ENCODE data around the gene LCP1.
A peak's percentile ranks its signal among the peaks of the same experiment; 100 is the strongest.
"Not testable (repeated sequence)": the region's sequence is repeated elsewhere in the genome, so short reads cannot be mapped to it uniquely, and the experiment has no call there.

Gene LCP1, protein sequence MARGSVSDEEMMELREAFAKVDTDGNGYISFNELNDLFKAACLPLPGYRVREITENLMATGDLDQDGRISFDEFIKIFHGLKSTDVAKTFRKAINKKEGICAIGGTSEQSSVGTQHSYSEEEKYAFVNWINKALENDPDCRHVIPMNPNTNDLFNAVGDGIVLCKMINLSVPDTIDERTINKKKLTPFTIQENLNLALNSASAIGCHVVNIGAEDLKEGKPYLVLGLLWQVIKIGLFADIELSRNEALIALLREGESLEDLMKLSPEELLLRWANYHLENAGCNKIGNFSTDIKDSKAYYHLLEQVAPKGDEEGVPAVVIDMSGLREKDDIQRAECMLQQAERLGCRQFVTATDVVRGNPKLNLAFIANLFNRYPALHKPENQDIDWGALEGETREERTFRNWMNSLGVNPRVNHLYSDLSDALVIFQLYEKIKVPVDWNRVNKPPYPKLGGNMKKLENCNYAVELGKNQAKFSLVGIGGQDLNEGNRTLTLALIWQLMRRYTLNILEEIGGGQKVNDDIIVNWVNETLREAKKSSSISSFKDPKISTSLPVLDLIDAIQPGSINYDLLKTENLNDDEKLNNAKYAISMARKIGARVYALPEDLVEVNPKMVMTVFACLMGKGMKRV

DNA sequence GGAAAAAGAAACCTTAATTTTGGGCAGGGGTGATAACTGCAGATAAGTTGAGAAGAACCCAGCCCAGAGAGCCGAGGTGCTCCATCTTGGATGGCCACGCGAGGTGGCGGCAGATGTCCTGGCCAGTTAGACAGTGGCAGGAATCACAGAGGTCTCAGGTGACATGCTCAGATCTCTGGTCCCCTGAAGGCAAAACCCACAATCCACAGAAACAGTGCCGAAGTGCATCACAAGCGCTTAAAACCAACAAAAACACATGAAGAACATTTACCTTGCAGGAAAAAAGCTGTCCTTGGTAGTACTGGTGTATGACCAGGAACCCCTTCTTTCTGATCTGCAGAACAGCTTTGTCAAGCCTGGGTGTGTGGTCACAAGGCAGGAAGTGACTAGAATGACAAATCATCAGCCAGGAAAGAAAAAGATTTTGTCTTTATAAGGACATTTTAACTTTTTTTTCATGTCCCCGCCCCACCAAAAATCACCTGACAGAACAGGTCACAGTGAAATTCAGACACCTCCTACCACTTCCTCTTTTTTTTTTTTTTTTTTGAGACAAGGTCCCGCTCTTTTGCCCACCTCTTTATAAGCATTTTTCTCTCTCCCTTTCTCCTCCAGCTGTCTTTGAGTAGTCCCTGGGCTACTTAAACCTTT is at the start of gene LCP1:
LCP1 (minus strand) TSS at position 338 of the 651 bp plus-strand sequence. CDS start 22,515 bp downstream, outside the sequence.
- peak; percentile 34 to 68 for DNase-seq (ENCODE audit: low read depth in 2 of 2)

DNA sequence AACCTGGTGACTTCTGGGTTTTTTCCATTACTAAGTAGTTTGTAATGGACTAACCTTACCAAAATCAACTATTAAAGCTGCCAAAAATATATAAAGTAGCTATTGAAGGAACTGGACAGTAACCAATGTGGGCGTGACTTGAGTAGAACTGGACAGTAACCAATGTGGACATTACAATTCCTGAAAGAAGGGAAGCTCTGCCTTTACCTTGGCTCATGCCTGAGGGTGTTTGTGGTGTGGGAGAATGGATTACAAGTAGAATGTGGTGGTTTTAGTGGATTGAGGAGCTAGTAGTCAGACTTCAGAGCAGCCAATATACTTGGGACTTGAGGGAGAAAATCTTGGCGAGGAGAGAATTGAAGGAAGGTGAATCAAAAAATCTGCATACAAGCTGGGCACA is 47.3 kb upstream of the LCP1 start:
- no peak for DNase-seq (ENCODE audit: low read depth in 2 of 2)

DNA sequence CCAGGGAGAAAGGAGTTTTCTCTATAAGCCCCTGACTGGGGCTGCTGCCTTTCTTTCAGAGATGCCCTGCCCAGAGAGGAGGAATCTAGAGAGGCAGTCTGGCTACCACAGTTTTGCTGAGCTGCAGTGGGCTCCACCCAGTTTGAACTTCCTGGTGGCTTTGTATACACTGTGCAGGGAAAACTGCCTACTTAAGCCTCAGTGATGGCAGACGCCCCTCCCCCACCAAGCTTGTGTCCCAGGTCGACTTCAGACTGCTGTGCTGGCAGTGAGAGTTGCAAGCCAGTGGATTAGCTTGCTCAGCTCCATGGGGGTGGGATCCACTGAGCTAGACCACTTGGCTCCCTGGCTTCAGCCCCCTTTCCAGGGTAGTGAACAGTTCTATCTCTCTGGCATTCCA is 38.3 kb upstream of the LCP1 start:
- DNase-seq (ENCODE audit: low read depth in 2 of 2) = not testable (repeated sequence)

DNA sequence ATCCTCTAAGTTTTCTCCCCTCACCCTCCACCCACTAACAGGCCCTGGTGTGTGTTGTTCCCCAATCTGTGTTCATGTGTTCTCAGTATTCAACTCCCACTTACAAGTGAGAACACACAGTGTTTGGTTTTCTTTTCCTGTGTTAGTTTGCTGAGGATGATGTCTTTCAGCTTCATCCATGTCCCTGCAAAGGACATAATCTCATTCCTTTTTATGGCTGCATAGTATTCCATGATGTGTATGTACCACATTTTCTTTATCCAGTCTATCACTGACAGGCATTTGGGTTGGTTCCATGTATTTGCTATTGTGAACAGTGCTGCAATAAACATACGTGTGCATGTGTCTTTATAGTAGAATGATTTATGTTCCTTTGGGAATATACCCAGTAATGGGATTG is 32.8 kb upstream of the LCP1 start:
- not testable (repeated sequence) for DNase-seq (ENCODE audit: low read depth in 2 of 2)

DNA sequence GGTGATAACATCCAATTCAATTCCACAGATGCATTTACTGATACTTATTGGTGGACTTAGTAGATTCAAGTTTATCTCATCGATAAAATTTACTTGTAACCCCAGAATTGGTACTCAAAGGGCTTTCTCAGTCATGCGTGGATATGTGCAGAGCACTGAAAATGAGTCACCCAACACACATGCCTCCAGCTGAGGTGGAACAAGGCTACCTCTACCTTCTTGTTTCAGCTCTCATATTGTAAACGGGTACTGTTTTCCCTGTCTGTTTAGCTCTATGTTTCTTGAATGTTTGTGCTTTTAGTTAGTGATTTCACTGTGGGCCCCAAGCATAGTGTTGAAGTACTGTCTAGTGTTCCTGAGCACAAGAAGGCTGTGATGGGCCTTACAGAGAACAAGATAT is 31.3 kb upstream of the LCP1 start:
- DNase-seq (ENCODE audit: low read depth in 2 of 2) = no peak

DNA sequence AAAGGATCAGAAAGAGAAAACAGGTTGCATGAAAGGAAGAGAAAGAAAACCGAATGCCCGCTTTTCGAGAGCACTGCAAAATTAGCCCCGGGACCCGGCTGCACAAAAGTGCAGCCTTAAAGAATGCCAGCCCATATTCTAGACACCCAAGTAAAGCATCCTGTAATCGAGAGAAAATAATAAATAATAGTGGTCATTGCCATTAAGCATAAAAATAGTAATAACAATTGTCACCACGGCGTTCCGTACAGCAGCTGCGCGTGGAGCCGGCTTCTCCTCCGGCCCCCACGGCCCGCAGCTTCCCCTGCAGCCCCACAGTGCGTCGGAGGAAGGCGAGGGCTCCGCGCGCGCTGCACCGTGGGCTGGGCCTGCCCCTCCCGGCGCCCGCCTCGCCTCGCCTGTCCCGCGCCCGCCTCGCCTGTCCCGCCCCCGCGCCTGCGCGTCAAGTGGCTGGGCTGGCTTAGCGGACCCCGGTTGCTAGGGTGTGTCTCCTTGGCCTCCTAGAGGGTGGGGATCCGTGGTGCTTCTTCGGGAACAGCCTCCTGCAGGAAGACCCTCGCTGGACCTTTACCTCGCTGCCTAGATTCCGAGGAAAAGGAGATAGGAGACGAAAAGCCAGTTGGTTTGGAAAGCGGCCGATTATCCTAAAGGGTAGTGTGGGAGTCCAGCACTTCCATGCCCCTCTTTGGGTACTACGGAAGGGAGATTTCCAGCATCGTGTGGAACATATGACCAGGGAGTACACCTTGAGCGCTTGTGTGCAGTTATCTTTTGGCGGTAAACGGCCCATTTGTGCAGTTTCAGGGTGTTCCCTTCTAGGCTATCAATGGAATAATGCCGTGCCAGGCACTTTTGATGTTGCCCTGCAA is 29.7 kb upstream of the LCP1 start, which contains the start of gene LRRC63:
LRRC63 (plus strand) TSS at position 446 of the 869 bp plus-strand sequence. CDS start 1,107 bp downstream, outside the sequence.
- peak; percentile 65 to 79 for DNase-seq (ENCODE audit: low read depth in 2 of 2)

DNA sequence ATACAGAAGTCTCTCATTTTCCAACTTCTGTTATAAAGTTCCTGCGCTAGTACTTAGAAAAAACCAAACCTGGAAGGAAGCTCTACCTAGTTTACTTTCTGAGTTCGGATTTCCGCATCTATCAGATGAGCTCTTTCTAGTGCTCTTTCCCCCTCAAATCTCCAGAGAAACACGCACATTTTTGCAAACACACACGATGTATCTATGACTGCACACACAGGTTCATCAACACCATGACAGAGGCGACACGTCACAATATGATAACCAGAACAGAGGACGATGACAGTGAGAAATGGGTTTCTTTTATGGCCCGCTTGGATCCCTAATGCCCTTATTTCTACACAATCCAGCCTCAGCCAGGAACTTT is 29.1 kb upstream of the LCP1 start:
- no peak for DNase-seq (ENCODE audit: low read depth in 2 of 2)

DNA sequence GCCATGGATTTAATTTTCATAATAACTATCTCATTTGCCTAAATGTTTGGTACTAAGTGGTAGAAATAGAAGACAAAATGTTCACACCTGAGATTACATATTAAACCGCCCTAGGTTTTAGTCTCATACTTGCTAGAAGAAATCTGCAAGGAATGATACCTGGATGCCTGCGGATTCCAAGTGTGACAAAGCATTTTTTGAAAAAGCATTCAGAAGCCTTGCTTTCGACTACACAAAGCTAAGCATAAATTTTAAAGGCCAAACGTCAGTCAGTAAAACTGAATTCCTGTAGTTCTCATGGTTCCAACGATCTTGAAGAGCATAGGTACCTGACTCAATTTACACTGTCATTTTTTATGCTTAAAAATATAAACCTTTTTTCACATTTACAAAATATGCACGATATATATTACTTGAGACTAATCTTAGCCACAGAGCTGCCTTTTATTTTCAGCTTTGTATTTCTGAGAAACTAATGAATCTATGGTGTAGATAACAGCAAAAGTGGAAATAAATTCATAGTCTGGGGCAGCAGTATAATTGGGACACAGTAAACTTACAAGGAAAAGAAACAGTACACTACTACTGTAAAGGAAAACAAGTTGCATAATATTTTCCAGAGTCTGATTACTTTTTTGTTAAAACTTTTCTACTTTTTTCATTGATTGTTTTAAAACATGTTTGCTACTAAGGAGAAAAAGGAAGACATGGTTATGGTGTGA is 28.5 kb upstream of the LCP1 start:
- DNase-seq (ENCODE audit: low read depth in 2 of 2) = no peak

DNA sequence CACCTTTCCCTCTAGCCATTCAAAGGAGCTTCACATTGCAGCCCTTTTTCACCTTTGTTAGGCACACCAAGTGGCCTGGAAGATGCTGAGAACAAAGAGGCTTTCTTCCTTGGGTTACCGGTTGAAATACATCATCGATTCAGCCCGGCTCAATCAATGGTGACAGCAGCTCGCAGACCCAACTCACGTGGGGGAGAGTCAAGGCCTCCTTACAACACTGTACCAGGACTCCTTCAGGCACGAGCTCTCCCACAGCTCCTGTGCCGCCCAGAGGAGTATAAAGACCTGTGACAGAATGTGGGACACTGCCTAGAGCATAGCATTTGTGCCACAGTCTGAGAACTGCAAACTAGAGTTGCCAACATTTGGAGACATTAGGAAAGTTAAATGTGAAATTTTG is 25.9 kb upstream of the LCP1 start:
- DNase-seq (ENCODE audit: low read depth in 2 of 2) = no peak

DNA sequence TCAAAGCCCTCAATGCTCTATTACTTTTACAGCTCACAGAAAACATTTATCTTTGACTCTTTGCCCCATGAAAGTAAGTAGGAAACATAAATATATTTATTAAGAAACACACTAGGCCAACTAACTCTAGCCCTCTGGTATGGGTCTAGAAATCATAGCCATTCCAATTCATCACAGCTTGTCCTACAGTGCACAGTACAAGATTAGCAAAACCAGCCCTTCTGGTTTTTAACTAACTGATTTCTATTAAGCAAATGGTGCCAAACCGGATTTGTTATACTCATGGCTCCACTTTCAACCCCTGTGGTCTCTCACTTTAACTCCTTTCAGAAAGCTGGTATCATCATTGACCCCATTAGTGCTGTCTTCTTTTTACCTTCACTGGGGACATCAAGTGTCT is 24.2 kb upstream of the LCP1 start:
- no peak for DNase-seq (ENCODE audit: low read depth in 2 of 2)

DNA sequence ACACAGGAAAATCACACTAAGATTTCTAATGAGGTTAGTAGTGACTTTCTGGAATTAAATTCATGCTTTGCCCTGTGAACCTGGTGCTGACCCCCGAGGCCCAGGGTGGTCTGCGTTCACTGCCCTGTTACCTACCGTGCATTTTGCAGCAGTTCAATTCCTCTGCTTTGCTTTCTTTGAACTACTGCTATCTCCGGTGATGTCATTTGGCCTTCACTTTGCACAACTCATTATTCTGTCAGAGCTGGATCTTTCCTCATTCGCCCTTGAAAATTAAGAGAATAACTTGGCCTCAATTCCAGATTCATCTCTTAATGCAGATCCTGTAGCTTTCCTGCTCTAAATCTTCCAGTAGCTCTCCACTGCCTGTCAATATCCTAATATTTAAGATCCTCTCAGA is 21.0 kb upstream of the LCP1 start:
- DNase-seq (ENCODE audit: low read depth in 2 of 2) = no peak

DNA sequence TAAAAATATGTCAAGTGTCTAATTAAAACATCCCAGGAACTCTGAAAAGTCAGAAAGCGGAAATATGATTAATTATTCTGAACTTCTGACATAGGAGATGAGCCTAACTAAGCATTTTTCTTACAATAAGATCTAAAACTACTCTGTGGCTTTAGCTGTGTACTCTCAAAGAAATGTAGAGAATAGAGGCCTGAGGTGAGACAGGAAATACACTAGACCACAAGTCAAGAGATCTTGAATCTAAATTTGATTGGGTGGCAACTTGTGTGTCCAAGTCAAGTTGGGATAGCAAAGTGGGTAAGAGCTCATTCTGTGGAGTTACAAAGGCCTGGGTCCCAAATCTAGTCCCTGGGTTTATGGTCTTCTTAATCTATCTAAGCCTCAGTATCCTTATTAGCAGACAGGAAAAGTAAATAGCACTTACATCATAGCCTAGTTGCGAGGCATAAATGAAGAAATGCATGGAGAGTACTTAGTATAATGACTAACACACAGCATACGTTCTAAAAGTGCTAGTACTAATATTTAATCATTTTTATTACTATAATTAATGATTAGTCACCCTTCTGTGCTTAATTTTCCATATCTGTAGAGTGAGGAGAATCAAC is 20.3 kb upstream of the LCP1 start:
- no peak for DNase-seq (ENCODE audit: low read depth in 2 of 2)

DNA sequence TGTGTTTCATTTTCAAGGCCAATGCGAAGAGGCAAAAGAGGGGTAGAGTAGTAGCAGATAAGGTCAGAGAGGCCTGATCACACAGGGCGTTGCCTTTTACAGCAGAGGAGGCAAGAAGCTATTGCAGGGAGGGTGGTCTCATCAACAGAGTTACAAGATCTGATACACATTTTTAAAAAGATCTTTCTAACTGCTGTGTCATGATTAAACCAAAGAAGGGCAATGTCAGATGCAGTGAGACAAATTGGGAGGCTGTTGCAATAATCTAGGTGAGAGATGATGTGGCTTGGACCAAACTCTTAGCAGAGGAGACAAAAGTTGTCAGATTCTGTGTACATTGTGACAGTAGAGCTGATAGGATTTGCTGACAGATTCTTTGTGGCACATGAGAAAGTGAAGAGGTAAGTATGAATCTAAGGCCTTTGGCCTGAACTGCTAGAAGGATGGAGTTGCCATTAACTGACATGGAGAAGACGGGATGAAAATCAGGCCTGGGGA is 16.8 kb upstream of the LCP1 start:
- no peak for DNase-seq (ENCODE audit: low read depth in 2 of 2)

DNA sequence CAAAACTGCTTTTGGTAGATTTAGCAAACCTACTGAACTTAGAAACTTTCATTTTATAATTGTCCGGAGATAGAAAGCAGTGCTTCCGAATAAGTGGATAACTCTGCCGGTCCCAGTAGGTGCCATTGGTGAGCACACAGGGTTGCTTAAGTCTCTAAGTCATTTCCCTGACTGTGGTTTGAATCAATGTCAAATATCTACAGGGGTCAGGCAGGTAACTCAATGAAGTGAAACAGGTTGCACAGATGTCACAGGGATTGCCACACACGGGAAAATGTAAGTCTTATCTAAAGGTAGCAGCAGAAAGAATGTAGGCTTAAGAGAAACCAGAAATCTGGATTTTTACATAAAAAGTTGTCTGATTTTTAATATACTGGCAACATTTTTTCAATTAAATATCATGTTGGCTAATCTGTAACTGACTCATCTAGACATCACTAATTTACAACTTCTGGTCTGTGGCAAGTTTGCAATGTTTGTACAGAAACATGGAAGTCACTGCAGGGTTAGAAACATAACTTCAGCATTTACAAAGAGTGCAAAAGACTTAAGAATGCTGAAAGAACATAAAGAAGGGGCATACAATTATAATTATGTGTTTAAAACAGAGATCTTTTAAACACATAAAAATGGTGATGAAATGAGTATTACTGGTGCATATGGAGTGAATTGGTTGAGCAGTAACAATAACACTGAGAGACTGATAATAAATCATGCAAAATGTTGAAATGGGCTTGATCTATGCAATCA is 15.5 kb upstream of the LCP1 start:
- DNase-seq (ENCODE audit: low read depth in 2 of 2) = no peak

DNA sequence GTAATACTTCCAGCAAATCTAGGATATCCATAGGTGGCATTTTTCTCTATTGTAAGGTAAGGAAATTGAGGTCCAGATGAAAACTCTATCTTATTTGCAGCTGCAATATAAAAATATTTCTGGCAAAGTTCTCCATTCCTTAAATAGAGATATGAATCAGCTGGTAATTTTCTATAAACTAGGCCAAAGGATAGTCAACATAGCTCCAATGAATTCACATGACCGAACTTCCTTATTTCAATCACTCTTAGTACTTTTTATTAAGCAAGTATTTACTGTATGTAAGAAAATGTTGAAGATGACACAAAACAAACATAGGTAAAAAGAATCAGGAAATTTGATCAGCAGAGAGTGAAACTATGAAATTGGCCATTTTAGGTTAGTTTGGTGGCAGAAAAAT is 13.0 kb upstream of the LCP1 start:
- no peak for DNase-seq (ENCODE audit: low read depth in 2 of 2)

DNA sequence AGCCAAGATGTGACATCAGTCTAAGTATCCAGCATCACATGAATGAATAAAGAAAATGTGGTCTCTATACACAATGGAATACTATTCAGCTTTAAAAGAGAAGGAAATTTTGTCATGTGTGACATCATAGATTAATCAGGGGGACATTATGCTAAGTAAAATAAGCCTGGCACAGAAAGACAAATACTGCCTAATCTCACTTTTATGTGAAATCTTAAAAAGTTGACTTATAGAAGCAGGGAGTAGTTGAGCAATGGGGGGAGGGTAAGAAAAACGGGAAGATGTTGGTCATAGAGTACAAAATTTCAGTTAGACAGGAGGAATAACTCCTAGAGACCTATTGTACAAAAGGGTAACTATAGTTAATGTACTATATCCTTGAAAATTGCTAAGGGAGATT is 10.4 kb upstream of the LCP1 start:
- no peak for DNase-seq (ENCODE audit: low read depth in 2 of 2)

DNA sequence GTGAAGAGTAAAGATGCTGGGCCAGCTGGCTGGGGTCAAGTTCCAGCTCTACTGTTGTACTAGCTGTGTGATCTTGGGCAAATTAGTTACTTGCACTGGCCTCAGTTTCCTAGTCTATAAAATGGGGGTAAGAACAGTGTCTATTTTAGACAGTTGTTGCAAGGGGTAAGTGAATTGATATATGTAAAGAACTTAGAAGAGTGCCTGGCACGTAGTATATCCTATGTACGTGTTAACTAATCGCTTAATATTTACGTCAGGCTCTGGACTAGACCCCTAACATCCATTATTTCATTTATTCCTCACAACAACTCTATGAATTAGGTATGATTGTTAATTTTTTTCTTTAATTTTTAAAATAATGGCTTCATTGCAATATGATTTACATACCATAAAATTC is 3.7 kb upstream of the LCP1 start:
- no peak for DNase-seq (ENCODE audit: low read depth in 2 of 2)

DNA sequence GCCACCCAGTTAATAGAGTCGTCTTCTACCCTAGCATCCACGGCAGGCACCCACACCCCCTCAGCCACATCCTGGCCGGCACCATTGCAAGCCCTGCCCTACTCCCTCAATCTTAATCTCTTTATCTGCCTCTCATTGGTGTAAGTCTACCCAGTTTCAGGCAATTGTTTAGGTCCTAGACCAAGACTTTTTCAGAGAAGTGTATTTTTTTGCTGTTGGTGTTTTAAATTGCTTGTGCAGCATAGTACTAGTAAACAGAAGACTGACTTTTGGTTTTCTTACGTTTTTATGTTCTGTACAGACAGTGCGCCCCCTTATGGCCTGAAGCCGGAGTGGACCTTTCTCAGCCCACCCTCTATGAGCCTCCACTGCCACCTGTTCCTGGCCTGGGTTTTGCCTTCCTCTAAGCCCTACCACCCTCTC is 2.3 kb upstream of the LCP1 start:
- DNase-seq (ENCODE audit: low read depth in 2 of 2) = peak; percentile 69 to 70

DNA sequence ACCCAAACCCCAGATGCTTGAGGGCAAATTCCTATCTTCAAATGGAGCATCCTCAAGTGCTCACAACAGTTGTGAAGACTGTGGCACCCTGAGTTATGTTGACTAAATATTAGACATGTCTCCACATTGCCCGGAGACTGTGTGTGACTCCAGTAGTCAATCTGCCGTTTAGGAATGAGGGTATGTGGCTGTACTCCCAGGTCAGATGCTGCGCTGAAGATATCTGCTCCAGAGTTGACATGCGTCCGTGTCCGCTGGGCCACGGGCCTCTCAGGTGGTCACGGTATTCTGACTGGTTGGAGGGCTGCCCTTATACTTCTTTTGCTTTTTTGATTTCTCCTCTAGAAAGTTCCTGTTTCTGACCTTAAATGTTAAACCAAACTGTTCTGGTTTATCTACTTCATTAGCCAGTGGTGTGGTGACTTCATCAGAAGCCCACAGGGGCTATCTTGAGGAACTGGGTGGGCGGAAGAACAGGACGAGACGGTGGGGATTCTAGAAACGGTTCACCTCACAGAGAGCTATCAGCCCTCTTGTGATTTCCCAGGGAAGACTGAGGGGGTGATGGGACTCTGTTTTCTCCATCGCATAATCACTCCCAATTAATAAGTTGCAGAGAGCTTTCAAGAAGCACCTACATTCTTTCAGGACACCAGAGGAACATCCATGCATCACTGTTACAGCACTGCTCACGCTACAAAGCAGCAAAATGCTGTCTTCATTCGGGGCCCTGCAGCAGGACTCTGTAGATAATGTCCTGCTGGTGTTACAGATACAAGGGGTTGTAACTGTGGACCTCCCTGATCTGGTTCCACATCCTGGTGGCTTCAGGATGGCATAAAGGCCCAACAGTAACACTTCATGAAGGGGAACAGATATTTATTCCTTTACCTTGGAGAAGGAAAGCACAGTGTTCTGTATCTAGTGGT is 1.3 kb upstream of the LCP1 start:
- no peak for DNase-seq (ENCODE audit: low read depth in 2 of 2)

All from stimulated activated CD4-positive, alpha-beta T cell treated with anti-CD3 and anti-CD28 coated beads, Interleukin-1b, Interleukin-23, amount 100 ng/mL, for 4 hours (primary cell).